IMR-90 (cell line): ENCODE results near the gene JCAD. TPM values are rescaled to one million over a fixed set of nuclear protein-coding genes. Genes with fewer than 3 reads are reported as not detected.
A peak's percentile ranks its signal among the peaks of the same experiment; 100 is the strongest.

Experiments
- ATAC-seq: fragments of 200-7000 bp; cut with Tn5 transposase; 2 replicates; pipeline ENCODE4 v1.9.1; 2020; ENCODE audit warnings: low read depth, mild to moderate bottlenecking, moderate library complexity
- BruUV-seq: library from RNA; stranded (reverse); fragments of 400-500 nt; replicated peaks from 2 replicates; lab custom pipeline; 2021; lab: Mats Ljungman, UMichigan
- CTCF ChIA-PET: fragments of 300-600 bp; formaldehyde crosslinking; extraction: SDS; loops from one replicate; lab custom pipeline; 2021; ENCODE audit warnings: antibody characterized with exemption; lab: Yijun Ruan, JAX
- POLR2A ChIA-PET: fragments of 300-600 bp; sonication (Branson Sonifier 250); formaldehyde crosslinking; loops from one replicate; lab custom pipeline; 2022; ENCODE audit warnings: antibody characterized with exemption; ENCODE audit not compliant: unreplicated experiment; lab: Charles Lee
- DNase-seq: peaks from one replicate; pipeline ENCODE4 v3.0.0; 2013
- H2AFZ ChIP-seq: replicated peaks from 2 replicates; pipeline ENCODE3; 2013; ENCODE audit warnings: low read length, mild to moderate bottlenecking; ENCODE audit not compliant: poor library complexity
- H2AK5ac ChIP-seq: 2 replicates; pipeline ENCODE4 v1.6.1; 2013; ENCODE audit warnings: low read depth, low read length, inconsistent platforms
- H2AK9ac ChIP-seq: replicated peaks from 2 replicates; pipeline ENCODE3; 2013; ENCODE audit warnings: mild to moderate bottlenecking, low read depth, low read length, moderate library complexity; ENCODE audit not compliant: poor library complexity
- H2BK120ac ChIP-seq: 2 replicates; pipeline ENCODE4 v1.6.1; 2013; ENCODE audit warnings: low read depth, low read length, inconsistent platforms
- H2BK15ac ChIP-seq: 3 replicates; pipeline ENCODE4 v1.6.1; 2013; ENCODE audit warnings: low read depth, low read length, inconsistent platforms
- H2BK20ac ChIP-seq: 2 replicates; pipeline ENCODE4 v1.6.1; 2013; ENCODE audit warnings: low read depth, mild to moderate bottlenecking, inconsistent platforms, low read length, moderate library complexity
- H2BK5ac ChIP-seq: 2 replicates; pipeline ENCODE4 v1.6.1; 2013; ENCODE audit warnings: mild to moderate bottlenecking, low read depth, low read length, inconsistent platforms; ENCODE audit not compliant: poor library complexity, severe bottlenecking
- H3K14ac ChIP-seq: replicated peaks from 2 replicates; pipeline ENCODE4 v1.6.1; 2013; ENCODE audit warnings: low read depth, low read length, inconsistent platforms
- H3K18ac ChIP-seq: 2 replicates; pipeline ENCODE4 v1.6.1; 2013; ENCODE audit warnings: low read depth, low read length, control low read depth
- H3K23ac ChIP-seq: 2 replicates; pipeline ENCODE4 v1.6.1; 2013; ENCODE audit warnings: low read depth, low read length, inconsistent platforms
- H3K27ac ChIP-seq: 2 replicates; pipeline ENCODE4 v1.5.1; 2013; ENCODE audit warnings: mild to moderate bottlenecking, control low read depth, low read length; ENCODE audit not compliant: insufficient read depth
- H3K27me3 ChIP-seq: 2 replicates; pipeline ENCODE4 v1.6.1; 2013; ENCODE audit warnings: low read length; ENCODE audit not compliant: control insufficient read depth, insufficient read depth
- H3K36me3 ChIP-seq: 2 replicates; pipeline ENCODE4 v1.6.1; 2013; ENCODE audit warnings: low read length, mixed read lengths; ENCODE audit not compliant: control insufficient read depth, insufficient read depth
- H3K4ac ChIP-seq: 2 replicates; pipeline ENCODE4 v1.6.1; 2013; ENCODE audit warnings: low read depth, low read length, inconsistent platforms
- H3K4me1 ChIP-seq: 2 replicates; pipeline ENCODE4 v1.6.1; 2013; ENCODE audit warnings: low read length, mixed read lengths; ENCODE audit not compliant: control insufficient read depth, insufficient read depth
- H3K4me2 ChIP-seq: 2 replicates; pipeline ENCODE4 v1.6.1; 2013; ENCODE audit warnings: low read depth, mild to moderate bottlenecking, control low read depth, low read length, moderate library complexity
- H3K4me3 ChIP-seq: 2 replicates; pipeline ENCODE4 v1.5.1; 2013; ENCODE audit warnings: low read depth, mild to moderate bottlenecking, control low read depth, low read length, moderate library complexity; ENCODE audit not compliant: insufficient read depth
- H3K56ac ChIP-seq: 2 replicates; pipeline ENCODE4 v1.6.1; 2013; ENCODE audit warnings: low read length, inconsistent platforms; ENCODE audit not compliant: insufficient read depth; ENCODE audit errors: extremely low read depth
- H3K79me1 ChIP-seq, 2 experiments: 2 replicates each; pipeline ENCODE4 v1.6.1; 2013; ENCODE audit warnings: low read length in 2 of 2, inconsistent platforms in 1 of 2, low read depth in 1 of 2
- H3K9ac ChIP-seq: 2 replicates; pipeline ENCODE4 v1.6.1; 2013; ENCODE audit warnings: low read depth, low read length, control low read depth
- H3K9me1 ChIP-seq: 2 replicates; pipeline ENCODE4 v1.6.1; 2013; ENCODE audit warnings: low read length, inconsistent platforms; ENCODE audit not compliant: insufficient read depth
- H3K9me3 ChIP-seq: 2 replicates; pipeline ENCODE4 v1.6.1; 2013; ENCODE audit warnings: low read length; ENCODE audit not compliant: control insufficient read depth, insufficient read depth
- H4K20me1 ChIP-seq: 2 replicates; pipeline ENCODE4 v1.6.1; 2013; ENCODE audit warnings: low read length, inconsistent platforms; ENCODE audit not compliant: insufficient read depth
- H4K5ac ChIP-seq: 2 replicates; pipeline ENCODE4 v1.6.1; 2013; ENCODE audit warnings: mild to moderate bottlenecking, low read depth, low read length, control low read depth
- H4K8ac ChIP-seq, 2 experiments: 2 replicates each; pipeline ENCODE4 v1.6.1; 2013; ENCODE audit warnings: low read depth in 2 of 2, low read length in 2 of 2, control low read depth in 1 of 2, inconsistent platforms in 1 of 2
- H4K91ac ChIP-seq: 2 replicates; pipeline ENCODE4 v1.6.1; 2013; ENCODE audit warnings: low read depth, low read length, inconsistent platforms; ENCODE audit not compliant: insufficient read depth
- NFE2L2 ChIP-seq: fragments of 150-350 bp; IDR thresholded peaks from 2 replicates; pipeline ENCODE4 v1.6.1; 2016; ENCODE audit warnings: low read depth, mild to moderate bottlenecking, low read length
- SMC3 ChIP-seq: fragments of 150-350 bp; IDR thresholded peaks from 2 replicates; pipeline ENCODE4 v1.6.1; 2016; ENCODE audit warnings: low read depth, mild to moderate bottlenecking, antibody characterized with exemption, low read length, moderate library complexity
- WGBS, 2 experiments: methylation state at CpG; one replicate each; pipeline versions ENCODE4 v1.1.5 to v1.1.7; 2013; ENCODE audit warnings: missing lambda C conversion rate in 2 of 2; ENCODE audit not compliant: insufficient read length in 1 of 2; ENCODE audit errors: extremely low coverage in 2 of 2; 5-methylcytosine and 5-hydroxymethylcytosine counted together
- dilution Hi-C: fragments of 300-500 bp; cut with HindIII; formaldehyde crosslinking; loops from one replicate; pipeline ENCODE4 v1.14.3; 2018; ENCODE audit warnings: low sequenced_read_pairs; ENCODE audit not compliant: unreplicated experiment
- in situ Hi-C: fragments of 300-500 bp; cut with MboI; formaldehyde crosslinking; loops from 3 replicates; pipeline ENCODE4 v1.14.3; 2019; ENCODE audit warnings: low sequenced_read_pairs, inconsistent platforms, mixed read lengths
- intact Hi-C: fragments of 100-400 bp; cut with micrococcal nuclease; formaldehyde crosslinking; loops from 2 replicates; pipeline ENCODE4 v1.10.0; 2022
- polyA plus RNA-seq, 3 experiments: library from polyadenylated mRNA; depleted of rRNA; stranded (reverse); fragments of >200 nt; gene quantifications; 2 replicates each; pipeline ENCODE4 v1.2.3, GENCODE V29; 2012; ENCODE audit warnings: low replicate concordance in 1 of 3
- total RNA-seq: library from RNA; depleted of rRNA; stranded (reverse); fragments of >200 nt; gene quantifications from 2 replicates; pipeline ENCODE4 v1.2.3, GENCODE V29; 2012

Gene JCAD
- total and polyA plus RNA-seq, 2 of the 4 experiments (the other 2 are of a cell fraction) = 15.9 to 16.8 TPM

- Histone ChIP-seq H3K23ac (peak overlapping the region; percentile 95), H3K9me1 (peaks cover 15% of the 10 kb centered on the region), H3K27me3 (no peaks in the 10 kb centered on the region), H3K4me1 (peaks cover 13% of the 10 kb centered on the region), H4K8ac (peak overlapping the region; percentile 74 to 77), H2AFZ (no peak overlapping the region), H4K91ac (peak overlapping the region; percentile 35), H3K9ac (peak overlapping the region; percentile 100), H3K18ac (peak overlapping the region; percentile 82), H2BK120ac (peak overlapping the region; percentile 50), H3K4ac (peak overlapping the region; percentile 62), H2BK5ac (peak overlapping the region; percentile 97), H3K9me3 (no peaks in the 10 kb centered on the region), H2BK15ac (peak overlapping the region; percentile 85; the same call in 1 of the 3 replicates), H3K27ac (peak overlapping the region; percentile 99), H3K4me2 (peak overlapping the region; percentile 97), H3K4me3 (peak overlapping the region; percentile 99), H4K5ac (peak overlapping the region; percentile 57), H3K14ac (peak overlapping the region; percentile 93), H2BK20ac (peak overlapping the region; percentile 27), H2AK5ac (peak overlapping the region; percentile 14; the same call in 1 of the 2 replicates), H3K79me1 (peaks cover 8 to 48% of the 10 kb centered on the region in 2 experiments; a peak in 3 of 4 replicates), H3K56ac (peak overlapping the region; percentile 91), H3K36me3 (peaks cover 4% of the 10 kb centered on the region; the same call in 1 of the 2 replicates), H4K20me1 (peaks cover 10% of the 10 kb centered on the region), H2AK9ac (peak overlapping the region; percentile 32)
- WGBS, 2 experiments = no CpG with 5 or more reads among the region's 5 CpGs
- TSS peak; percentile 25 for BruUV-seq
- DNase-seq (peak; percentile 40), ATAC-seq (no peak)
- intact Hi-C loops = loop anchor here (1.0 kb wide), 1 partner anchor 292 kb away; the partner anchor contains the start of gene MTPAP
- in situ Hi-C loops = no loop called here
- dilution Hi-C loops = no loop called here
- ChIA-PET CTCF (no interaction called here), POLR2A (interaction anchor here (0.8 kb wide), 1 partner anchor 27 kb away, joined by 3 read pairs; no protein-coding TSS in a partner anchor)
- TF ChIP-seq NFE2L2 = 0 out of 2 replicates have a peak, but pooled peaks have one; percentile 11
- no peak for TF ChIP-seq SMC3
These were observed 2.0 kb downstream of the JCAD start for GRCh38 chr10:30057421-30057841.
